ENCODE measurements around the gene ZSCAN2. TPM values are rescaled to one million over a fixed set of nuclear protein-coding genes. Genes with fewer than 3 reads are reported as not detected.

The ZSCAN2 gene
- total and polyA plus RNA-seq, 10 of the 15 experiments (the other 5 are each of a cell fraction or from before 2014, with no cell fraction given): 2.7 to 13.2 (median 8.6) TPM

DNA sequence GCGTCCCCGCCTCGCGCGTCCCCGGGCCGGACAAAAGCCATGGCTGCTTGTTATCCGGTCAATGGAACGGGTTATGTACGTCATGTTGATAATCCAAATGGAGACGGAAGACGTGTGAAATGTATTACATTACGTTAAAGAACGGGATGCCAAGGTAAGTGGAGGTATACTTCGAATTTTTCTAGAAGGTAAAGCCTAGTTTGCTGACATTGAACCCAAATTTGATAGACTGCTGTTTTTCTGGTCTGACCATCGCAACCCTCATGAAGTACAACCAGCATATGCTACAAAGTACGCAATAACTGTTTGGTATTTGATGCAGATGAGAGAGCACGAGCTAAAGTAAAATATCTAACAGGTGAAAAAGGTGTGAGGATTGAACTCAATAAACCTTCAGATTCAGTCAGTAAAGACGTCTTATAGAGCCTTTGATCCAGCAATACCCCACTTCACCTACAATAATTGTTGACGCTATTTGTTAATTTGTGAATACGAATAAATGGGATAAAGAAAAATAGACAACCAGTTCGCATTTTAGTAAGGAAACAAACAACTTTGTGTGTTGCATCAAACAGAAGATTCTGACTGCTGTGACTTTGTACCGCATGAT lies 33.5 kb downstream of the ZSCAN2 start:
- Histone ChIP-seq H3K27me3 (replicated peaks in 1 of 2; ENCODE audit: control insufficient read depth in 2 of 2, insufficient read depth in 2 of 2, low read length in 1 of 2) (no peaks in the 10 kb centered on the region), H2AFZ (ENCODE audit: control insufficient read depth, low read depth, low read length) (no peak overlapping the region), H3K4me3 (peak overlapping the region; percentile 65), H3K36me3 (ENCODE audit: control insufficient read depth in 2 of 2, insufficient read depth in 2 of 2, low read length in 1 of 2) (no peaks in the 10 kb centered on the region), H3K27ac (ENCODE audit: control insufficient read depth, insufficient read depth) (no peak overlapping the region), H3K79me2 (ENCODE audit: control insufficient read depth, insufficient read depth, low read length) (no peaks in the 10 kb centered on the region; the same call in 1 of the 2 replicates), H3K4me1 (ENCODE audit: control insufficient read depth, insufficient read depth, low read length) (peaks cover 9% of the 10 kb centered on the region), H4K20me1 (ENCODE audit: control insufficient read depth, insufficient read depth) (no peaks in the 10 kb centered on the region), H3K9ac (ENCODE audit: control insufficient read depth, insufficient read depth, low read length) (no peak overlapping the region), H3K9me3 (replicated peaks; ENCODE audit: control insufficient read depth, insufficient read depth, low read length) (no peaks in the 10 kb centered on the region), H3K4me2 (ENCODE audit: control insufficient read depth, insufficient read depth) (peak overlapping the region; percentile 84)
- DNase-seq (ENCODE audit: low read depth, low spot score): no peak
- ATAC-seq: no peak
- intact Hi-C loops (cut with micrococcal nuclease; ENCODE audit: unreplicated experiment) (no loop called here), in situ Hi-C loops (cut with MboI) (no loop called here)
- 40% methylated on average over 23 of the region's 23 CpGs for WGBS (ENCODE audit: insufficient coverage, insufficient replicate concordance, low lambda C conversion rate, missing lambda C conversion rate)
- ChIA-PET POLR2A (no interaction called here), SMC1A (ENCODE audit: uncharacterized antibody, unreplicated experiment) (interaction anchor here (0.8 to 2.5 kb wide), 7 partner anchors 9 to 70 kb away, joined by 3 to 11 read pairs (median 4); no protein-coding TSS in a partner anchor), CTCF (interaction anchor here (1.0 to 1.9 kb wide), 4 partner anchors 18 to 35 kb away, joined by 3 to 8 read pairs (median 6); partner anchors contain the start of genes WDR73 and ZSCAN2), RAD21 (ENCODE audit: unreplicated experiment) (interaction anchor here (0.8 kb wide), 1 partner anchor 33 kb away, joined by 4 read pairs; no protein-coding TSS in a partner anchor)
- TF ChIP-seq, protein P1, sequence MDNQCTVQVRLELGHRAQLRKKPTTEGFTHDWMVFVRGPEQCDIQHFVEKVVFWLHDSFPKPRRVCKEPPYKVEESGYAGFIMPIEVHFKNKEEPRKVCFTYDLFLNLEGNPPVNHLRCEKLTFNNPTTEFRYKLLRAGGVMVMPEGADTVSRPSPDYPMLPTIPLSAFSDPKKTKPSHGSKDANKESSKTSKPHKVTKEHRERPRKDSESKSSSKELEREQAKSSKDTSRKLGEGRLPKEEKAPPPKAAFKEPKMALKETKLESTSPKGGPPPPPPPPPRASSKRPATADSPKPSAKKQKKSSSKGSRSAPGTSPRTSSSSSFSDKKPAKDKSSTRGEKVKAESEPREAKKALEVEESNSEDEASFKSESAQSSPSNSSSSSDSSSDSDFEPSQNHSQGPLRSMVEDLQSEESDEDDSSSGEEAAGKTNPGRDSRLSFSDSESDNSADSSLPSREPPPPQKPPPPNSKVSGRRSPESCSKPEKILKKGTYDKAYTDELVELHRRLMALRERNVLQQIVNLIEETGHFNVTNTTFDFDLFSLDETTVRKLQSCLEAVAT (IDR thresholded peaks at IDR 0.05): 0 out of 2 replicates have a peak, but pooled peaks have one; percentile 41
- TF ChIP-seq CBFB (IDR thresholded peaks at IDR 0.05; ENCODE audit: low read depth): no peak
- no peak for FAIRE-seq
- BruUV-seq (replicated peaks): no TSS peak

DNA sequence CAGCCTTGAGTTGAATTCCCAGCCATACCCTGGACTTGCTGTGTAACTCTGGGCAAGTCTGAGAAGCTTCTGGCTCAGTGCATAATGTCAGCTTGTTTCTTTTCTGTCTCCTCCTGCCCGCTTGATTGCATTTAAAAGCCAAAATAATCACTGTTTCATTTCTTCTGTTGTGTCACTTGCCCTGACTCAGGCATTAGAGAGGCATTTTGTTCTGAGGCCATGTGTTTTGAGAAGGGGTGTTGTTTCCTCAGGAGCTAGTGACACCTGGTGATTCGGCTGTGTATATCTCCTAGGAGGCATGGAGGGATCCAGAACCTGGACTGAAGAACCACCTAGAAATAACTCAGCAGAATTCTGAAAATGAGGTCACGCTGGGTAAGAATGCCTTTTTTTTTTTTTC lies 37.3 kb downstream of the ZSCAN2 start:
- no peak for DNase-seq (ENCODE audit: low read depth, low spot score)
- intact Hi-C loops (cut with micrococcal nuclease; ENCODE audit: unreplicated experiment) (no loop called here), in situ Hi-C loops (cut with MboI) (no loop called here)
- 75% methylated on average over 3 of the region's 3 CpGs for WGBS (ENCODE audit: insufficient coverage, insufficient replicate concordance, low lambda C conversion rate, missing lambda C conversion rate)
- ATAC-seq: no peak
- Histone ChIP-seq H3K27me3 (replicated peaks in 1 of 2; ENCODE audit: control insufficient read depth in 2 of 2, insufficient read depth in 2 of 2, low read length in 1 of 2) (no peaks in the 10 kb centered on the region), H3K4me2 (ENCODE audit: control insufficient read depth, insufficient read depth) (no peak overlapping the region), H3K4me3 (no peak overlapping the region), H3K79me2 (ENCODE audit: control insufficient read depth, insufficient read depth, low read length) (no peaks in the 10 kb centered on the region), H3K27ac (ENCODE audit: control insufficient read depth, insufficient read depth) (no peak overlapping the region), H3K9me3 (replicated peaks; ENCODE audit: control insufficient read depth, insufficient read depth, low read length) (no peaks in the 10 kb centered on the region), H3K9ac (ENCODE audit: control insufficient read depth, insufficient read depth, low read length) (no peak overlapping the region), H3K36me3 (ENCODE audit: control insufficient read depth in 2 of 2, insufficient read depth in 2 of 2, low read length in 1 of 2) (peaks cover 2 to 7% of the 10 kb centered on the region in 2 experiments; a peak in 3 of 4 replicates), H4K20me1 (ENCODE audit: control insufficient read depth, insufficient read depth) (no peaks in the 10 kb centered on the region), H3K4me1 (ENCODE audit: control insufficient read depth, insufficient read depth, low read length) (no peaks in the 10 kb centered on the region), H2AFZ (ENCODE audit: control insufficient read depth, low read depth, low read length) (no peak overlapping the region)
- RAD21 ChIA-PET (ENCODE audit: unreplicated experiment): interaction anchor here (1.0 to 1.3 kb wide), 3 partner anchors 16 to 240 kb away, joined by 3 to 4 read pairs (median 3); partner anchors contain the start of gene WDR73
- BruUV-seq (replicated peaks): no TSS peak
- POLR2A ChIA-PET: interaction anchor here (0.7 kb wide), 1 partner anchor 528 kb away, joined by 3 read pairs; no protein-coding TSS in a partner anchor
- no peak for FAIRE-seq
- SMC1A ChIA-PET (ENCODE audit: uncharacterized antibody, unreplicated experiment): interaction anchor here (0.6 to 2.2 kb wide), 3 partner anchors 15 to 53 kb away, joined by 4 to 8 read pairs (median 4); no protein-coding TSS in a partner anchor
- CTCF ChIA-PET: interaction anchor here (0.5 to 2.9 kb wide), 7 partner anchors 17 to 850 kb away, joined by 3 to 10 read pairs (median 3); partner anchors contain the start of gene ZSCAN2
- TF ChIP-seq HDGF (IDR thresholded peaks at IDR 0.05): no peak
- TF ChIP-seq RAD21 (IDR thresholded peaks at IDR 0.05; ENCODE audit: insufficient read depth, low read depth, low read length): peak; percentile 48; the same call in 1 of the 2 replicates
- TF ChIP-seq, protein P2, sequence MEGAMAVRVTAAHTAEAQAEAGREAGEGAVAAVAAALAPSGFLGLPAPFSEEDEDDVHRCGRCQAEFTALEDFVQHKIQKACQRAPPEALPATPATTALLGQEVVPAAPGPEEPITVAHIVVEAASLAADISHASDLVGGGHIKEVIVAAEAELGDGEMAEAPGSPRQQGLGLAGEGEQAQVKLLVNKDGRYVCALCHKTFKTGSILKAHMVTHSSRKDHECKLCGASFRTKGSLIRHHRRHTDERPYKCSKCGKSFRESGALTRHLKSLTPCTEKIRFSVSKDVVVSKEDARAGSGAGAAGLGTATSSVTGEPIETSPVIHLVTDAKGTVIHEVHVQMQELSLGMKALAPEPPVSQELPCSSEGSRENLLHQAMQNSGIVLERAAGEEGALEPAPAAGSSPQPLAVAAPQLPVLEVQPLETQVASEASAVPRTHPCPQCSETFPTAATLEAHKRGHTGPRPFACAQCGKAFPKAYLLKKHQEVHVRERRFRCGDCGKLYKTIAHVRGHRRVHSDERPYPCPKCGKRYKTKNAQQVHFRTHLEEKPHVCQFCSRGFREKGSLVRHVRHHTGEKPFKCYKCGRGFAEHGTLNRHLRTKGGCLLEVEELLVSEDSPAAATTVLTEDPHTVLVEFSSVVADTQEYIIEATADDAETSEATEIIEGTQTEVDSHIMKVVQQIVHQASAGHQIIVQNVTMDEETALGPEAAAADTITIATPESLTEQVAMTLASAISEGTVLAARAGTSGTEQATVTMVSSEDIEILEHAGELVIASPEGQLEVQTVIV (IDR thresholded peaks at IDR 0.05; ENCODE audit: borderline replicate concordance, partially characterized antibody): no peak
- no peak for TF ChIP-seq KAT2A (conservative IDR thresholded peaks at IDR 0.05; ENCODE audit: control insufficient read depth, low read depth, low read length)
- no peak for TF ChIP-seq POLR2A (IDR thresholded peaks at IDR 0.05; ENCODE audit: low read depth, low read length)
- no peak for TF ChIP-seq MXI1 (IDR thresholded peaks at IDR 0.05; ENCODE audit: low read depth, low read length)
- no peak for TF ChIP-seq SUPT20H (IDR thresholded peaks at IDR 0.05; ENCODE audit: borderline replicate concordance, control insufficient read depth, low read depth, low read length)

All from GM12878 (cell line).